ENCODE data around the gene KIF6. TPM values are rescaled to one million over a fixed set of nuclear protein-coding genes. Genes with fewer than 3 reads are reported as not detected.
"Not testable (repeated sequence)": the region's sequence is repeated elsewhere in the genome, so short reads cannot be mapped to it uniquely, and the experiment has no call there.

The KIF6 gene
- total RNA-seq, 4 donors from 2014 or later = 0.14 to 46.6 (median 0.48) TPM; not detected in 1

DNA sequence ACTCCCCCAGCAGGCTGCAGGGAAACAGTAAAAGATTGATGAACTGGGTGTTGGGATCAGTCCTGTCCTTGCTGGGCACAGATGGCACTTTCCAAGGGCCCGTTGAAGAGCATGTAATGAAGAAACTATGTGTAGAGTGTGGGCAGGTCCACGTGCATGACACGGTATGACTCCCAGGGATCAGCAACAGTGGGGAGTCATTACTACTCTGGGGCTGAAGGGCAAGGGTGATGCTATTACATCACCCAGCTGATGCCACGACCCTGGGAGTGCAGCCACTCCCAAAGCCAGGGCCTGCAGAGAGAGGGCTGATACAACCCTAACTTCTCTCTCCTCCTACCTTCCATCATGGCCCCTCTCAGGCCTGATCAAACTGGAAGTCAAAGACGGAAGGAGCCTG, 431.1 kb downstream of the KIF6 start:
- Histone ChIP-seq H3K27me3 (no peaks in the 10 kb centered on the region), H3K9me3 (no peaks in the 10 kb centered on the region), H3K27ac (no peak overlapping the region), H3K4me3 (no peak overlapping the region), H3K36me3 (no peaks in the 10 kb centered on the region), H3K4me1 (no peaks in the 10 kb centered on the region)
- in situ Hi-C loops (cut with MboI; ENCODE audit: low pct_ligation_motif_present in 1 of 4, low pct_unique_long_range_greater_than_20kb in 1 of 4, low sequenced_read_pairs in 3 of 4) = no loop called here
- TF ChIP-seq POLR2A (IDR thresholded peaks at IDR 0.05) (no peak), POLR2AphosphoS5 (IDR thresholded peaks at IDR 0.05) (no peak), EP300 (IDR thresholded peaks at IDR 0.05; ENCODE audit: low read depth) (no peak)
- TF ChIP-seq, protein P1, sequence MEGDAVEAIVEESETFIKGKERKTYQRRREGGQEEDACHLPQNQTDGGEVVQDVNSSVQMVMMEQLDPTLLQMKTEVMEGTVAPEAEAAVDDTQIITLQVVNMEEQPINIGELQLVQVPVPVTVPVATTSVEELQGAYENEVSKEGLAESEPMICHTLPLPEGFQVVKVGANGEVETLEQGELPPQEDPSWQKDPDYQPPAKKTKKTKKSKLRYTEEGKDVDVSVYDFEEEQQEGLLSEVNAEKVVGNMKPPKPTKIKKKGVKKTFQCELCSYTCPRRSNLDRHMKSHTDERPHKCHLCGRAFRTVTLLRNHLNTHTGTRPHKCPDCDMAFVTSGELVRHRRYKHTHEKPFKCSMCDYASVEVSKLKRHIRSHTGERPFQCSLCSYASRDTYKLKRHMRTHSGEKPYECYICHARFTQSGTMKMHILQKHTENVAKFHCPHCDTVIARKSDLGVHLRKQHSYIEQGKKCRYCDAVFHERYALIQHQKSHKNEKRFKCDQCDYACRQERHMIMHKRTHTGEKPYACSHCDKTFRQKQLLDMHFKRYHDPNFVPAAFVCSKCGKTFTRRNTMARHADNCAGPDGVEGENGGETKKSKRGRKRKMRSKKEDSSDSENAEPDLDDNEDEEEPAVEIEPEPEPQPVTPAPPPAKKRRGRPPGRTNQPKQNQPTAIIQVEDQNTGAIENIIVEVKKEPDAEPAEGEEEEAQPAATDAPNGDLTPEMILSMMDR (IDR thresholded peaks at IDR 0.05) = no peak
- DNase-seq = peak; percentile 24
- 59 to 80% methylated on average over 1 to 5 of the region's 5 CpGs for WGBS, 2 donors (ENCODE audit: low coverage in 1 of 2)
- intact Hi-C loops (cut with DNase I; ENCODE audit: low total_unique reads) = no loop called here

DNA sequence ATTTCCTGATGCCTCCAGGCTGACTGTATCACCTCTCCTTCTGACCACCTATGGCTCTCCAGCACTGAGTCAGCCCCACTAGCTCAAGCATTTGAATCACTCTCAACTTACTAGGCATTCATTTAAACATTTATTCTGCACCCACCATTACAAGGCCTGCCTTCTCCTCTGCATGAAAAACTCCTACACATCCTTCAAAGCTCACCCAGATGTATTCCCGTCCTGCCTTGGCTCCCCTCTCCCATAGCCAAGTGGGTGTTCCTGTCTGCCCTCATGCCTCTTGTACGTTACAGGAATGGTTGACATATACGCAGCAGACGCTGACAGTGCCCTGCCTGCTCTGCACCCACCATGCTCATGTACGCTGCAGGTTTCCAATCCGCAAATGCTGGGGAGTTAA, 432.6 kb downstream of the KIF6 start:
- H3K4me1 ChIP-seq = no peaks in the 10 kb centered on the region
- H3K36me3 ChIP-seq = no peaks in the 10 kb centered on the region
- no peak for TF ChIP-seq EP300 (IDR thresholded peaks at IDR 0.05; ENCODE audit: low read depth)
- no peak for TF ChIP-seq POLR2AphosphoS5 (IDR thresholded peaks at IDR 0.05)
- no peak for TF ChIP-seq POLR2A (IDR thresholded peaks at IDR 0.05)
- TF ChIP-seq, protein P1 (IDR thresholded peaks at IDR 0.05) = no peak
- DNase-seq = no peak
- intact Hi-C loops (cut with DNase I; ENCODE audit: low total_unique reads) = no loop called here
- no peak overlapping the region for H3K27ac ChIP-seq
- H3K9me3 ChIP-seq = no peaks in the 10 kb centered on the region
- no peak overlapping the region for H3K4me3 ChIP-seq
- WGBS, 2 donors (ENCODE audit: low coverage in 1 of 2) = 93% methylated on average over 6 of the region's 6 CpGs; no CpG with 5 or more reads in 1 of the 2 donors
- H3K27me3 ChIP-seq = no peaks in the 10 kb centered on the region
- in situ Hi-C loops (cut with MboI; ENCODE audit: low pct_ligation_motif_present in 1 of 4, low pct_unique_long_range_greater_than_20kb in 1 of 4, low sequenced_read_pairs in 3 of 4) = no loop called here

DNA sequence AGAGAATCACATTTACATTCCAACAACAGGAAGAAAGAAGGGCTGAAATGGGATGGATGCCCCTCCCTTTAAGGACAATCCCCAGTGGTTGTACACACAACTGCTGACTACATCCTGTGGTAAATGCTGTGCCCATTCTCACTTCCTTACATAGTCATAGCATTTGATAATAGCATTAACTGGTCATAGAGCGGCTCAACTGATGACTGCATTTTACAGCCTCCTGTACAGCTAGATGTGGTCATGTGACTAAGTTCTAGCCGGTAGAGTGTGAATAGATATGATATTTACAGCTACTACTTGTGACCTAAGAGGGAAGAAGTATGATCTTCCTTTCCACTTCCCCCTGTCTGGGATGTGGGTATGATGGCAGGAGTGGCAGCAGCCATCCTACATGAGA, 435.7 kb downstream of the KIF6 start:
- no peak for DNase-seq
- no peaks in the 10 kb centered on the region for H3K27me3 ChIP-seq
- 45 to 65% methylated on average over 2 of the region's 2 CpGs for WGBS, 2 donors (ENCODE audit: low coverage in 1 of 2)
- TF ChIP-seq POLR2A (IDR thresholded peaks at IDR 0.05) = no peak
- no peak for TF ChIP-seq POLR2AphosphoS5 (IDR thresholded peaks at IDR 0.05)
- TF ChIP-seq EP300 (IDR thresholded peaks at IDR 0.05; ENCODE audit: low read depth) = no peak
- TF ChIP-seq, protein P1 (IDR thresholded peaks at IDR 0.05) = no peak
- no peak overlapping the region for H3K4me3 ChIP-seq
- intact Hi-C loops (cut with DNase I; ENCODE audit: low total_unique reads) = no loop called here
- H3K36me3 ChIP-seq = no peaks in the 10 kb centered on the region
- no peaks in the 10 kb centered on the region for H3K9me3 ChIP-seq
- no peak overlapping the region for H3K27ac ChIP-seq
- no peaks in the 10 kb centered on the region for H3K4me1 ChIP-seq
- in situ Hi-C loops (cut with MboI; ENCODE audit: low pct_ligation_motif_present in 1 of 4, low pct_unique_long_range_greater_than_20kb in 1 of 4, low sequenced_read_pairs in 3 of 4) = no loop called here

DNA sequence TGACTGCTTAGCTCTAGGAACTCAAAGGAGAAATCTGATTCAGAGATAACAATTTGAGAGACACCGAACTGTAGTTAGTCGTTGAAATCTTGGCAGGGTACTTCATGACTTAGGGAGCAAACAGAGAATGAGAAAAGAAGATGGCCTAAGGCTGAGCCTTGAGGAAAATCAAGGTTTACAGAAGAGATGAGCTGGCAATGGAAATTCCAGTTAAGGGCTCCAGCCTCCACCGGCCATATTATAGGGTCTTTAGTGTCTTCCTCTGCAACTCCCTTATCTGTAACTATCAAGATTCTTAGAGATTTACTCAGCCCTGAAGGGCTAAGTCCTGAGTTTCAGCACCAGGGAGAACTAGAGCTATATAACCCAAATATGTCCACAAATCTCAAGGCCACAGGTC, 437.6 kb downstream of the KIF6 start:
- Histone ChIP-seq H3K4me3 (no peak overlapping the region), H3K27ac (no peak overlapping the region), H3K4me1 (peaks cover 0 to under 1% (median 0%) of the 10 kb centered on the region in 4 donors), H3K27me3 (no peaks in the 10 kb centered on the region), H3K36me3 (no peaks in the 10 kb centered on the region), H3K9me3 (no peaks in the 10 kb centered on the region)
- in situ Hi-C loops (cut with MboI; ENCODE audit: low pct_ligation_motif_present in 1 of 4, low pct_unique_long_range_greater_than_20kb in 1 of 4, low sequenced_read_pairs in 3 of 4) (no loop called here), intact Hi-C loops (cut with DNase I; ENCODE audit: low total_unique reads) (no loop called here)
- TF ChIP-seq POLR2A (IDR thresholded peaks at IDR 0.05) (no peak), EP300 (IDR thresholded peaks at IDR 0.05; ENCODE audit: low read depth) (no peak), POLR2AphosphoS5 (IDR thresholded peaks at IDR 0.05) (no peak)
- TF ChIP-seq, protein P1 (IDR thresholded peaks at IDR 0.05) = no peak
- no peak for DNase-seq
- 95 to 100% methylated on average over 2 to 3 of the region's 3 CpGs for WGBS, 2 donors (ENCODE audit: low coverage in 1 of 2)

DNA sequence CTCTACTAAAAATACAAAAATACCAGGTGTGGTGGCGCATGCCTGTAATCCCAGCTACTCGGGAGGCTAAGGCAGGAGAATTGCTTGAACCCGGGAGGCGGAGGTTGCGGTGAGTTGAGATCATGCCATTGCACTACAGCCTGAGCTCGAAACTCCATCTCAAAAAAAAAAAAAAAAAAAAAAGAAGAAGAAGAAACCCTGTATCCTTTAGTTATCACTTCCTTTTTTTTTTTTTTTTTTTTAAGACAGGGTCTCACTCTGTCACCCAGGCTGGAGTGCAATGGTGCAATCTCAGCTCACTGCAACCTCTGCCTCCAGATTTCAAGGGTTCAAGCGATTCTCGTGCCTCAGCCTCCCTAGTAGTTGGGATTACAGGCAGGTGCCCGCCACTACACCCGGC, 438.6 kb downstream of the KIF6 start:
- H3K4me3 ChIP-seq; H3K9me3 ChIP-seq; H3K27ac ChIP-seq; DNase-seq; in situ Hi-C loops (cut with MboI; ENCODE audit: low pct_ligation_motif_present in 1 of 4, low pct_unique_long_range_greater_than_20kb in 1 of 4, low sequenced_read_pairs in 3 of 4); intact Hi-C loops (cut with DNase I; ENCODE audit: low total_unique reads); H3K27me3 ChIP-seq; H3K36me3 ChIP-seq: not testable (repeated sequence)
- WGBS, 2 donors (ENCODE audit: low coverage in 1 of 2) = 87 to 92% methylated on average over 7 to 10 of the region's 10 CpGs
- H3K4me1 ChIP-seq = peaks cover 0 to 10% (median 3%) of the 10 kb centered on the region in 4 donors
